ENCODE results near the gene GNAS.

- TF ChIP-seq MAX (IDR thresholded peaks at IDR 0.05; ENCODE audit: low read depth, low read length) (no peak), POLR2A (IDR thresholded peaks at IDR 0.05; ENCODE audit: extremely low read depth, insufficient read length) (no peak)
Observed at GRCh38 chr20:58941471-58941870, 89.0 kb downstream of the GNAS start.
